ENCODE measurements around the gene MOGAT3.

MOGAT3 gene

GRCh38 chr7:101172005-101172853 is 28.6 kb downstream of the MOGAT3 start:
- DNase-seq: no peak

GRCh38 chr7:101171442-101171837 is 29.4 kb downstream of the MOGAT3 start:
- no peak for DNase-seq

- DNase-seq: no peak
These were observed 30.0 kb downstream of the MOGAT3 start for GRCh38 chr7:101170617-101171441.

GRCh38 chr7:101169838-101170551 is 30.8 kb downstream of the MOGAT3 start:
- DNase-seq: peak; percentile 75

- DNase-seq: no peak
These were observed 31.6 kb downstream of the MOGAT3 start for GRCh38 chr7:101169110-101169837.

- no peak for DNase-seq
These were observed 32.3 kb downstream of the MOGAT3 start for GRCh38 chr7:101168412-101169049.

- no peak for DNase-seq
These were observed 33.0 kb downstream of the MOGAT3 start for GRCh38 chr7:101167645-101168411.

GRCh38 chr7:101166909-101167644 is 33.8 kb downstream of the MOGAT3 start:
- no peak for DNase-seq

GRCh38 chr7:101166648-101166908 is 34.3 kb downstream of the MOGAT3 start:
- DNase-seq: no peak

- DNase-seq: no peak
These were observed 34.7 kb downstream of the MOGAT3 start for GRCh38 chr7:101165958-101166647.

- DNase-seq: peak; percentile 93
These were observed 35.5 kb downstream of the MOGAT3 start, which contains the start of gene VGF for GRCh38 chr7:101165075-101165957. VGF (minus strand) TSS chr7:101165569; CDS start chr7:101164843, 726 bp downstream.

GRCh38 chr7:101164071-101164840 is 36.6 kb downstream of the MOGAT3 start:
- peak; percentile 59 for DNase-seq

GRCh38 chr7:101163279-101164070 is 37.4 kb downstream of the MOGAT3 start:
- no peak for DNase-seq

- DNase-seq: peak; percentile 56
These were observed 38.1 kb downstream of the MOGAT3 start for GRCh38 chr7:101162551-101163278.

- DNase-seq: no peak
These were observed 39.0 kb downstream of the MOGAT3 start for GRCh38 chr7:101161692-101162471.

- no peak for DNase-seq
These were observed 39.9 kb downstream of the MOGAT3 start for GRCh38 chr7:101160910-101161309.

All from femur (tissue), 1 donor.